ENCODE measurements around the gene GINS3.

The GINS3 gene

GRCh38 chr16:58451265-58451689, 59.0 kb downstream of the GINS3 start:
- no peaks in the 10 kb centered on the region for H3K79me1 ChIP-seq (ENCODE audit: low read length)
- no peak overlapping the region for H3K27ac ChIP-seq (ENCODE audit: low read depth, low read length)
- no CpG with 5 or more reads among the region's 3 CpGs for WGBS (ENCODE audit: extremely low coverage, insufficient coverage, low lambda C conversion rate)
- no peak overlapping the region for H3K4me2 ChIP-seq (ENCODE audit: low read length)
- no peak overlapping the region for H3K18ac ChIP-seq (ENCODE audit: low read length)
- no peak overlapping the region for H2AK5ac ChIP-seq (ENCODE audit: low read length)
- no peak overlapping the region for H4K5ac ChIP-seq (ENCODE audit: low read length)
- H3K4ac ChIP-seq (ENCODE audit: low read depth, low read length) = no peak overlapping the region
- no peak overlapping the region for H4K8ac ChIP-seq (ENCODE audit: low read depth, low read length)
- H3K4me3 ChIP-seq (ENCODE audit: low read length) = no peak overlapping the region
- no peak overlapping the region for H3K56ac ChIP-seq (ENCODE audit: low read length)
- no peaks in the 10 kb centered on the region for H3K27me3 ChIP-seq (ENCODE audit: insufficient read depth, low read length, poor library complexity)
- no peak overlapping the region for H2BK120ac ChIP-seq (ENCODE audit: low read depth, low read length)
- H2BK5ac ChIP-seq (ENCODE audit: low read length) = no peak overlapping the region
- no peak overlapping the region for H2BK15ac ChIP-seq (replicated peaks; ENCODE audit: low read depth)
- H3K79me2 ChIP-seq (ENCODE audit: control insufficient read depth, insufficient read depth, low read length) = no peaks in the 10 kb centered on the region
- H3K9ac ChIP-seq (ENCODE audit: low read length) = no peak overlapping the region
- no peaks in the 10 kb centered on the region for H3K4me1 ChIP-seq (ENCODE audit: control insufficient read depth, low read depth, low read length)
- DNase-seq = no peak
- no peaks in the 10 kb centered on the region for H3K36me3 ChIP-seq (ENCODE audit: control insufficient read depth, insufficient read depth, low read length)
- no peak overlapping the region for H3K23ac ChIP-seq (ENCODE audit: low read length)

GRCh38 chr16:58451945-58452401, 59.7 kb downstream of the GINS3 start:
- Histone ChIP-seq H4K8ac (ENCODE audit: low read depth, low read length) (no peak overlapping the region), H3K56ac (ENCODE audit: low read length) (no peak overlapping the region), H2BK120ac (ENCODE audit: low read depth, low read length) (no peak overlapping the region), H3K4ac (ENCODE audit: low read depth, low read length) (no peak overlapping the region), H3K36me3 (ENCODE audit: control insufficient read depth, insufficient read depth, low read length) (no peaks in the 10 kb centered on the region), H4K5ac (ENCODE audit: low read length) (no peak overlapping the region), H3K9ac (ENCODE audit: low read length) (no peak overlapping the region), H3K23ac (ENCODE audit: low read length) (no peak overlapping the region), H2BK5ac (ENCODE audit: low read length) (no peak overlapping the region), H3K4me3 (ENCODE audit: low read length) (no peak overlapping the region), H3K27me3 (ENCODE audit: insufficient read depth, low read length, poor library complexity) (no peaks in the 10 kb centered on the region), H2BK15ac (replicated peaks; ENCODE audit: low read depth) (no peak overlapping the region), H3K79me1 (ENCODE audit: low read length) (no peaks in the 10 kb centered on the region), H3K4me1 (ENCODE audit: control insufficient read depth, low read depth, low read length) (no peaks in the 10 kb centered on the region), H2AK5ac (ENCODE audit: low read length) (no peak overlapping the region), H3K18ac (ENCODE audit: low read length) (no peak overlapping the region), H3K4me2 (ENCODE audit: low read length) (no peak overlapping the region), H3K27ac (ENCODE audit: low read depth, low read length) (no peak overlapping the region), H3K79me2 (ENCODE audit: control insufficient read depth, insufficient read depth, low read length) (no peaks in the 10 kb centered on the region)
- no CpG with 5 or more reads among the region's 1 CpG for WGBS (ENCODE audit: extremely low coverage, insufficient coverage, low lambda C conversion rate)
- DNase-seq = no peak

- Histone ChIP-seq H3K4ac (ENCODE audit: low read depth, low read length) (no peak overlapping the region), H3K27me3 (ENCODE audit: insufficient read depth, low read length, poor library complexity) (no peaks in the 10 kb centered on the region), H4K5ac (ENCODE audit: low read length) (no peak overlapping the region), H3K4me1 (ENCODE audit: control insufficient read depth, low read depth, low read length) (no peaks in the 10 kb centered on the region), H2BK15ac (replicated peaks; ENCODE audit: low read depth) (no peak overlapping the region), H3K36me3 (ENCODE audit: control insufficient read depth, insufficient read depth, low read length) (no peaks in the 10 kb centered on the region), H3K18ac (ENCODE audit: low read length) (no peak overlapping the region), H3K23ac (ENCODE audit: low read length) (no peak overlapping the region), H3K56ac (ENCODE audit: low read length) (no peak overlapping the region), H2BK120ac (ENCODE audit: low read depth, low read length) (no peak overlapping the region), H3K79me2 (ENCODE audit: control insufficient read depth, insufficient read depth, low read length) (no peaks in the 10 kb centered on the region), H4K8ac (ENCODE audit: low read depth, low read length) (no peak overlapping the region), H3K4me3 (ENCODE audit: low read length) (no peak overlapping the region), H2AK5ac (ENCODE audit: low read length) (no peak overlapping the region), H2BK5ac (ENCODE audit: low read length) (no peak overlapping the region), H3K4me2 (ENCODE audit: low read length) (no peak overlapping the region), H3K79me1 (ENCODE audit: low read length) (no peaks in the 10 kb centered on the region), H3K27ac (ENCODE audit: low read depth, low read length) (no peak overlapping the region), H3K9ac (ENCODE audit: low read length) (no peak overlapping the region)
- no CpG with 5 or more reads among the region's 3 CpGs for WGBS (ENCODE audit: extremely low coverage, insufficient coverage, low lambda C conversion rate)
- DNase-seq = no peak
These were observed 60.4 kb downstream of the GINS3 start for GRCh38 chr16:58452640-58453039.

GRCh38 chr16:58454178-58454577, 61.9 kb downstream of the GINS3 start:
- Histone ChIP-seq H3K56ac (ENCODE audit: low read length) (no peak overlapping the region), H3K9ac (ENCODE audit: low read length) (no peak overlapping the region), H3K4me3 (ENCODE audit: low read length) (no peak overlapping the region), H2BK5ac (ENCODE audit: low read length) (no peak overlapping the region), H3K79me1 (ENCODE audit: low read length) (no peaks in the 10 kb centered on the region), H2BK120ac (ENCODE audit: low read depth, low read length) (no peak overlapping the region), H3K23ac (ENCODE audit: low read length) (no peak overlapping the region), H3K18ac (ENCODE audit: low read length) (no peak overlapping the region), H3K79me2 (ENCODE audit: control insufficient read depth, insufficient read depth, low read length) (no peaks in the 10 kb centered on the region), H3K27ac (ENCODE audit: low read depth, low read length) (no peak overlapping the region), H4K5ac (ENCODE audit: low read length) (no peak overlapping the region), H3K4ac (ENCODE audit: low read depth, low read length) (no peak overlapping the region), H2BK15ac (replicated peaks; ENCODE audit: low read depth) (no peak overlapping the region), H3K4me1 (ENCODE audit: control insufficient read depth, low read depth, low read length) (no peaks in the 10 kb centered on the region), H4K8ac (ENCODE audit: low read depth, low read length) (no peak overlapping the region), H3K27me3 (ENCODE audit: insufficient read depth, low read length, poor library complexity) (no peaks in the 10 kb centered on the region), H3K4me2 (ENCODE audit: low read length) (no peak overlapping the region), H3K36me3 (ENCODE audit: control insufficient read depth, insufficient read depth, low read length) (no peaks in the 10 kb centered on the region), H2AK5ac (ENCODE audit: low read length) (no peak overlapping the region)
- no CpG with 5 or more reads among the region's 2 CpGs for WGBS (ENCODE audit: extremely low coverage, insufficient coverage, low lambda C conversion rate)
- DNase-seq = no peak

GRCh38 chr16:58454856-58455255, 62.6 kb downstream of the GINS3 start:
- H3K18ac ChIP-seq (ENCODE audit: low read length) = no peak overlapping the region
- no peaks in the 10 kb centered on the region for H3K79me2 ChIP-seq (ENCODE audit: control insufficient read depth, insufficient read depth, low read length)
- no peaks in the 10 kb centered on the region for H3K27me3 ChIP-seq (ENCODE audit: insufficient read depth, low read length, poor library complexity)
- H3K56ac ChIP-seq (ENCODE audit: low read length) = no peak overlapping the region
- H3K4me2 ChIP-seq (ENCODE audit: low read length) = no peak overlapping the region
- H2BK120ac ChIP-seq (ENCODE audit: low read depth, low read length) = no peak overlapping the region
- H3K27ac ChIP-seq (ENCODE audit: low read depth, low read length) = no peak overlapping the region
- no peak overlapping the region for H2BK15ac ChIP-seq (replicated peaks; ENCODE audit: low read depth)
- H3K4me3 ChIP-seq (ENCODE audit: low read length) = no peak overlapping the region
- no peak overlapping the region for H3K23ac ChIP-seq (ENCODE audit: low read length)
- H4K8ac ChIP-seq (ENCODE audit: low read depth, low read length) = no peak overlapping the region
- H3K9ac ChIP-seq (ENCODE audit: low read length) = no peak overlapping the region
- no peak overlapping the region for H3K4ac ChIP-seq (ENCODE audit: low read depth, low read length)
- no peaks in the 10 kb centered on the region for H3K36me3 ChIP-seq (ENCODE audit: control insufficient read depth, insufficient read depth, low read length)
- no peak overlapping the region for H2AK5ac ChIP-seq (ENCODE audit: low read length)
- no peaks in the 10 kb centered on the region for H3K4me1 ChIP-seq (ENCODE audit: control insufficient read depth, low read depth, low read length)
- WGBS (ENCODE audit: extremely low coverage, insufficient coverage, low lambda C conversion rate) = no CpG with 5 or more reads among the region's 5 CpGs
- no peak overlapping the region for H4K5ac ChIP-seq (ENCODE audit: low read length)
- H3K79me1 ChIP-seq (ENCODE audit: low read length) = no peaks in the 10 kb centered on the region
- DNase-seq = no peak
- no peak overlapping the region for H2BK5ac ChIP-seq (ENCODE audit: low read length)

Data from mesendoderm (in vitro differentiated cells).